ENCODE measurements around the gene ATL2.
"Not testable (repeated sequence)": the region's sequence is repeated elsewhere in the genome, so short reads cannot be mapped to it uniquely, and the experiment has no call there.

The ATL2 gene

DNA sequence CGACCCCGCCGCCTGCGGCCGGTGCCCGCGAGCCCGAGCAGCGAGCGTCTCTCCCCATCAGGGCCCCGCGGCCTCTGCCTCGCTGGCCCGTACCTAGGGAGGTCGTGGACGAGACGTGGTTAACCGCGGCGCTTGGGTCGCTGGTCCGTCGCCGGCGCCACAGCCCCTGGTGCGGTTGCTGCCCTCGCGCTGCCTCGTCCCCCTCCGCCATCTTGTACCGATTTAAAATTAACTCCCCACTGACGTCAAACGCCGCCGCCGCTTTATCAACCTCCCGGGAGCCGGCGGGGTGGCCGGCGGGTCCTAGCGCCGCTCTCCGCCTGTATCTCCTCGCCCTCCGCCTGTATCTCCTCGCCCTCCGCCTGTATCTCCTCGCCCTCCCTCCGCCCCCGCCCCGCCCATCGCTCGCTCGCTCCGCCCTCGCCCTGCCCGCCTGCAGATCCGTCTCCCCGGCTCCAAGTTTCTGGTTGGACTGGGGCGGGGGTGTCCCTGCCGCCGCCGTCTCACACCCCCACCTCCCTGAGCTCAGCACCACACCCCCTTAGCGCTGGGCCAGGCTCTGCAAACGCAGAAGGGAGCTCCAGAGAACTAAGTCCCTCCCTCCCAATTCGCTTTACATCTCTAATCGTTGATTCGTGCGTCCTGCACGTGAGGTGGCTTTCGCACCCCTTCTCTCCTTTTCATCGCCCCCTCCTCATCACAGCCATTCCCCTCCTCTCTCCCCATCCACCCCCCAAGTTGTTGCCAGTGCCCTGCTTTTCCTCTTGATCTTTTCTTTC is at the start of gene ATL2:
Gene ATL2 (minus strand): TSS at position 224 of the 779 bp plus-strand sequence. CDS start 13 bp downstream, at position 211.
- DNase-seq: peak; percentile 83

DNA sequence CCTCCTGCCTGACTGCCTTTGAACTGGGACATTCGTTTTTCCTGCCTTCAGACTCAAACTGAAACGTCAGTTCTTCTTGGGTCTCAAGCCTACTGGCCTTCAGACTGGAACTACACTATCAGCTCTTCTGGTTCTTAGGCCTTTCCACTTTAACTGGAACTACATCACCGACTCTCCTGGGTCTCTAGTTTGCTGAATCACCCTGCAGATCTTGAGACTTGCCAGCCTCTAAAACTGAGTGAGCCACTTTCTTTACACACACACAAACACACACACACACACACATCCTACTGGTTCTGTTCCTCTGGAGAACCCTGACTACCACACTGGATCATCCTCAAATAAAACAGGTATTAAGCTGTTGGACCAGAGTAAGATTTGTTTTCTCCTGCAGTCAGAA is 46.7 kb upstream of the ATL2 start:
- no peak for DNase-seq

DNA sequence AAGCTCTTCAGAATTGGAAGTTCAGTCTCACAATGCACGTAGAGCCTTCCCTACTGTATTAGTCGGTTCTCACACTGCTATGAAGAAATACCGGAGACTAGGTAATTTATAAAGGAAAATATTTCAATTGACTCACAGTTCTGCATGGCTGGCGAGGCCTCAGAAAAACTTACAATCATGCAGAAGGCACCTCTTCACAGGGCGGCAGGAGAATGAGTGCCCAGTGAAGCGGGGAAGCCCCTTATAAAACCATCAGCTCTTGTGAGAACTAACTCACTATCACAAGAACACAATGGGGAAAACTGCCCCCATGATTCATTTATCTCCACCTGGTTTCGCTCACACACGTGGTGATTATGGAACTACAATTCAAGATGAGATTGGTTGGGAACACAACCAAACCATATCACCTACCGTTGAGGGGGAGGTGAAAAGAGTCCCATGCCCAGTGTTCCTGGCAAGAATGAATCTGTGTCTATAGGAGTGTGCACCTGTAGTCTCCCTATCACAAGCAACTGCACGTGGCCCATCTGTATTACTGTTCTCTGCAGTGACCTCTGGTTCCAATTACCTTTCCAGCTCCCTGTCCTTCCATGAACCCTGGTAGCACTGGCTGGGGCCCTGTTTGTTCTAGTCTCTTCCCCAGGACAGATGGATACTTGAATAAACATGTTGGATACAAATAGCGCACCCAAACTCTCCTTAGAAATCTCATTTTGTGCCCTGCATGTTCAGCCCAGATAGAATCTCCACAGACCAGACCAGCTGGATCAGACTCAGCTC is 44.4 kb upstream of the ATL2 start:
- no peak for DNase-seq

DNA sequence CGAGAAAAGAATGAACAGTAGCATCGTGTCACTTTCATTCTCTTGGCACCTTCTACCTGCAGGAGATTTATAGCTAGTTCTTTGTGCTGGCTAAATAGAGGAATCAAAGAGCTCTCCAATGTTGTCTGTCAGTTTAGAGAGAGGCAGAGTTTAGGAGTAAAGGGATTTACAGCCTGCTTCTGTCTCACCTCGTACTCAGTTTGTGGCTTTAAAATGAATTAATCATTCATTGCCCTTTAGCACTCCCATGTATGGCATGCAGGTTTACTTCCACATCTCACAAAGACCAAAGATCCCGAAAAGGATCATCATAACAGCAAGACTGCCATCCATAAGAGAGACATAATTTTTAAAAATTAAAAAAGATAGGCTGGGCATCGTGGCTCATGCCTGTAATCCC is 42.4 kb upstream of the ATL2 start:
- no peak for DNase-seq

DNA sequence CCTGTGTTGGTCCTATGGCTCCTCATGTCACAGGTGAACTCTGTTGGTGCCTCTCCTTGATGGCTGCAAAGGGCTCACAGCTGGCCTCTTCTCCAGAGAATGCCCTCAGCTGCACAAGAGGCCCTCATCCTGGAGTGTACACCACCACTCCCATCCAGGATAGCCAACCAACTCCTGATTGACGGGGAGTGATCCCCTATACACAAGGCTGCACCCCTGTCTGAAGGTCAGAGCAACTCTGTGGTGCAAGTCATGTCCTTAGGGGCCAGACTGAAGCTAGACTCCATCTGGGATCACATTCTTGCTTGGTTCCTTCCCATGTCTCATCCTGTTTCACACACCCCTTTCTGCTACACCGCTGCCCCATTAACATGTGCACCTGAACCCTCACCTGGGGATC is 41.7 kb upstream of the ATL2 start:
- DNase-seq: no peak

DNA sequence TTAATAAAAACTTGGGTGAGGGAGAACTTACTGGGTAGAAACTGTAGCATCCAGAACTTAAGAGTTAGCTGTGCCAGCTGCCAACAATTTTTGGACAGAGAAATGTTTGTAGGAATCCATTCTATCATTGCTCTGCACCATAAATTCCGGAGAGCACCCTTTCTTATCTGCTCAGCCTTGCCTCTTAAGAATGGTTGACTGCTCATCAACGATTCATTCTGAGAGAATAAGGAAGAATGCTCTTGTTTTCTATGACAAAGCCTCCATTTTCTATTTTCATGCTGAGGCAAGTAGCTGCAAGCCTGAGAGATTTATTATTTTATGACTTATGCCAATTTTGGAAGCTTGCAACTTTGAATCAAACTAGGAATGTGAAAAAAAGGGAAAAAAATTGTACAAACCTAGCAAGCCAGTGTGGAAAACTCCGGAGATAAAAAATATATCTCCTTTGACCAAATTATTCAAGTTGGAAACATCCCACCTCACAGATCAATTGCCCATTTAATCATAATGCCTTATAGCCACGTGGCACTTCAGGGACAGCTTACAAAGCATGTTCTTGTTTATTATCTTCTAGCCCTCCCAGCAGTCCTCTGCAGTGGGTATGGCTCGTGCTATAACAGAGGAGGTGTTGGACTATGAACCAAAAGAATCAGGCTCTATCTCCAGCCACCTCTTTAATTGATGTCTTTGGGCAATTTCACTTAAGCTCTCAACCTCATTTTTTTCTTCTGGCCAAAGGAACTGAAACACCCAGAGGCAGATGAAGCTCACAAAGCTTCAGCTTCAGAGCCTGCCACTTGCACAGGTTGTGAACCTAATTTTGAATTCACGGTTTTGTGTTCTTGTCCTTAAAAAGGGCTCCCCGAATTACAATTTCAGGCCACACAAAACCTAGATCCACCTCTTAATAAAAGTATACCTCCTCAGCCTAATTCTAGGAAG is 40.9 kb upstream of the ATL2 start:
- no peak for DNase-seq

DNA sequence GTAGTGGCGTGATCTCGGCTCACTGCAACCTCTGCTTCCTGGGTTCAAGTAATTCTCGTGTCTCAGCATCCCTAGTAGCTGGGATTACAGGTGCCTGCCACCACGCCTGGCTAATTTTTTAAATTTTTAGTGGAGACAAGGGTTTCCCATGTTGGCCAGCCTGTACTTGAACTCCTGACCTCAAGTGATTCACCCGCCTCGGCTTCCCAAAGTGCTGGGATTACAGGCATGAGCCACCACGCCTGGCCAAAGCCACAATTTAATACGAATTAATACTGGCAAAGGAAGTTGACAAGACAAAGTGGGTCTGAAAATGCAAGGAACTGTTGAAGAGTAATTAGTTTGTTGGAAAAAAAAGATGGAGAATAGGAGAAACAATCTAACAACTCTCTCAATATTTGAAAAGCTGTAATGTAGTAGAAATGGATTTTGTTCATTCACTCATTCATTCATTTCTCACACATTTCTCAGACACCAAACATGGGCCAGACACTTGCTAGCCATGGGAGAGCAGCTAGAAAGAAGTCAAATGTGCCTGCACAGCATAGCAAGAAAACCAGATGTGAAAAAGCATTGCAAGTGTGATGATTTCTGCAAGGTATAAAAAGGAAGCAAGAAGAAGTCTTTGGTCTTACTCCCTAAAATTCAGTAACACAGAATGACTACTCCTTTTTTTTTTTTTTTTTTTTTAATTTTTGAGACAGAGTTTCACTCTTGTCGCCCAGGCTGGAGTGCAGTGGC is 39.4 kb upstream of the ATL2 start:
- DNase-seq: no peak

DNA sequence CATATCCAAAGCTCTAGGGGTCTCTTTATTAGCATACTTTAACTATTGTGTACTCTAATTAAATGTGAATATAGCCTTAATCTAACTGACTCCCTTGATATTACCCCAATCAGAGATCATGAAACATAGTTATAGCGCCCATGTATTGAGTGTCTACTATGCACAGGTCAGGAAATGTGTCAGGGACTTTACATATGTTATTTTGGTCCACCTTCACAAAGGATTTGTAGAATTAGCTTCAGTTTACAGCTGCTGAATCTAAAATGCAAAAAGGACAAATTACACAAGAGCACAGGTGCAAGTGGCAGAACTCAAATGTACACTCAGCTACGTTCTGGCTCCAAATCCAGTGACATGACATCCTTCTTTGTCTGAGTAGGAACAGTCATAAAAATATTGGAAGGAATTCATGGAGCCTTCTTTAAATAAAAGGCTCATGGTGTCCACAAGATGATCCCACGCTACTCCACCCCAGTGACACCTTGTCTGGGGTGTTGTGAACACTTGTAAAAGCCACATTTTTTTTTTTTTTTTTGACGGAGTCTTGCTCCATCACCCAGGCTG is 38.7 kb upstream of the ATL2 start:
- no peak for DNase-seq

DNA sequence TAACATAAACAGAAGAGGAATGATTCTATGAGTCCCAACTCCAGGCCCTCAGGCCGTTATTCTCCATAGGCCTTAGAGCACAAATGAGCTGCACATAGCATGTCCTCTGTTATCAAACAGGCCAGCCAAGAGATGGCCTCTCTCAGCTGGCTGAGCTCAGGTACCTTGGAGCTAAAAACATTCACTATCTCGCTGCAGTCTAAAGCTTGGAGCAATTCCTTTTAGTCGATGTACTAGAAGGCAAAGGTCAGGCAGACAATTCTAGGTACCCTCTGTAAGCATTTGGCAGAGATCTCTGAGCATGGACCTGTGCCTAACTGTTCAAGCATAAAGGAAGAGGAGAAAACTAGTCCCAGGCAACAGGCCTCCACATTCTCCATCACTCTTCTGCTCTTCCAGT is 38.0 kb upstream of the ATL2 start:
- no peak for DNase-seq

DNA sequence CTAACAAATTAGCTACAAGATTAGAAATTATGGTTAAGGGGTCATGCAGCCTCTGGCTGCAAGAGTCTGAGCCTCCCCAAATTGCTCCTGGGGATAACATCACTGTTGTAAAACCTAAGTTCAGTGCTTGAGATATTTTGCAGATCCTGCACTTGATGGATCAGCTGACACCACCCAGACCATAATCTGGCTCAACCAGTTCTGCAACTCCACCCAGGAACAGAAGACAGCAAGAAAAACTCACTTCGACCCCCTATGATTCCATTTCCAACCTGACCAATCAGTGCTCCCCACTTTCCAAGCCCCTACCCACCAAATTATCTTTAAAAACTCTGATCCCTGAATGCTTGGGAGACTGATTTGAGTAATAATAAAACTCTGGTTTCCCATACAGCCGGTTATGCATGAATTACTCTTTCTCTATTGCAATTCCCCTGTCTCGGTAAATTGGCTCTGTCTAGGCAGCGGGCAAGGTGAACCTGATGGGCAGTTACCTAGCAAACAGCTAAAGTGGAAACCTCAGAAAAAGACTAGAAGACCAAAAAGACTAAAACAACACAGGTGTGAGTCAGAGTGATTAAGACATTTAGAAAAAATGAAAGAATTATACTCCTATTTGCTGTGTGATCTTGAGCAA is 35.3 kb upstream of the ATL2 start:
- DNase-seq: not testable (repeated sequence)

DNA sequence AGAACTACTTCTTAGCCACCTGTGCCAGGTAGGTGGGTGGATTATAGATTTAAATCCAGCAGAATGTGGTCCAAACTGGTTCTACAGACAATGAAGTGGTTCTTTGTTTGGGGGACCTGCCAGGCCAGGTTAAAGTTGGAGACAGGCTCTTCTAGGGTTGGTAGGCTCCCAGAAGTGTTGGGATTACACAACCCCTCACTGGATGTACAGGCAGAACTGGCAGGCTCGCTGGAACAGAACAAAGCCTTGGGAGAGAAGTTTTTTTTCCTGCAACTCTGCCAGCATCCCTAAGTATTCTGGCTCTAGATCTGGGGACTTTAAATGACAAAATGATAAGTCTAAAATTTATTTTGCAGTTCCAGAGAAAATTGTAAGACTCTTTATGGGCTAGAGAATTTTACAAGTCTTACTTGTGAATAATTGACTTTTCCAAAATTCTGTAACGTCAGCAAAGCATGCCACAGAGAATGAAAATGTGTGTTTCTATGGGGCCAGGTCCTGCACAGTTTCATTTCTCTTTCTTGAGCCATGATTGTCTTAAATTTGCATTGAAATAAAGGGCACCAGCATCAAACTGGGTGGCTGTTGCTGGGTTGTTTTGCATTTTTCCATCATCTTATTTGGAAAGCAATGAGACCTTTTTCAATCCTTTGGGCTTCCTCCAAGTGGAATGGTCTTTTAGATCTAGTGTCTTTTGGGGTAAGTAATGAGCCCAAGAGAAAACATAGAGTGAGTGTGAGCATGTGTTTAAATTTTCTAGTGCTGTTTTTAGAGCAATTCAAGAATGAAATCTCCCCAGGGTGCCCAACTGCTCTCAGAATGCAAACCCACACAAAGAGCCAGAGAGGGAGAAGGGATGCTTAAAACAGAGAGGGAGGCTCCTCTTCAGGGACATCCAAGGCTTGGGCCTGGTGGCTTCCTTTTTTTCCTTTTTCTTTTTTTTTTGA is 32.4 kb upstream of the ATL2 start:
- DNase-seq: no peak

DNA sequence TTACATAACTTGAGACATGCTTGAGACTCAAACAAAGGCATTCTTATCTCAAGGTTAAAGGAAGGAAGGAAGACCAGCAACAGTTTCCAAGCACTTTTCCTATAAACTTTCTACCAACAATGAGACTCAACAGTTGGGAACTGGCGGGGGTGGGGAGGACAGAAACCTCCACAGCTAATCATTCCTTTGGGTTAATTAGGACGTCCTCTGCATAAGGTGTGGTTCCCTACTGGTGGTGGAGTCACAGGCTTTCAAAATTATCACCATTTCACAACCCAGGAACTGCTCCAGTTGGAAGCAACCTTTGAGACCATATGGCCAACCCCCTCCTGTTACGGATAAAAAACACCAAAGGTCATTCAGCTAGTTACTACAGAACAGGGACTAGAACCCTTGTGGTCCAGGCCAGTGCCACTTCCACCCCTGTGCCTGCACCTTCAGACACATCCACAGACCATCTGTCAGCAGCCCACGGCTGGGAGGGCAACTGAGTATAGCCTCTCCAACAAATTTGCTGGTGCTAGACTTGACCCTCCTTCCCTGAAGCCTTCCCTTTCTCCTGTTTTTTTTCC is 30.1 kb upstream of the ATL2 start:
- DNase-seq: no peak

DNA sequence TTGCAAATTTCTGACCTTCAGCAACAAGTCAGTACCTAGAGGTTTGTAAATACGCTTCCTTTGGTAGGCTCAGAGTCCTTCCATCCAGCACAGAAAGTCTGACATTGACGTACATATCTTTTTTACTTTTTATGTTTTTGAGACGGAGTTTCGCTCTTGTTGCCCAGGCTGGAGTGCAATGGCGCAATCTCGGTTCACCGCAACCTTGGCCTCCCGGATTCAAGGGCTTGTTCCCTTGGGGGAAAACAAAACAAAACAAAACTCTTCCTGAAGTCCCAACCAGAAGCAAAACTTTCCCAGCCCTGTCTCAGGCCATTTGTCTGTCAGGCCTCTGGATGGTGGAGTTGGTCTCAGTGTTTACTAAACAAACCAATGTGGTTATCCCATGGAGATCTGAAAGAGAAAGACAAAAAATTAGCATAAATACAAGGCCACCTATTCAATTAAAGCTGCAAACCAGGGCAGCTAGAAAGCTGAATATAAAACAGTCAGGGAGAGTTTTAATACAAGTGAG is 29.6 kb upstream of the ATL2 start:
- DNase-seq: no peak

DNA sequence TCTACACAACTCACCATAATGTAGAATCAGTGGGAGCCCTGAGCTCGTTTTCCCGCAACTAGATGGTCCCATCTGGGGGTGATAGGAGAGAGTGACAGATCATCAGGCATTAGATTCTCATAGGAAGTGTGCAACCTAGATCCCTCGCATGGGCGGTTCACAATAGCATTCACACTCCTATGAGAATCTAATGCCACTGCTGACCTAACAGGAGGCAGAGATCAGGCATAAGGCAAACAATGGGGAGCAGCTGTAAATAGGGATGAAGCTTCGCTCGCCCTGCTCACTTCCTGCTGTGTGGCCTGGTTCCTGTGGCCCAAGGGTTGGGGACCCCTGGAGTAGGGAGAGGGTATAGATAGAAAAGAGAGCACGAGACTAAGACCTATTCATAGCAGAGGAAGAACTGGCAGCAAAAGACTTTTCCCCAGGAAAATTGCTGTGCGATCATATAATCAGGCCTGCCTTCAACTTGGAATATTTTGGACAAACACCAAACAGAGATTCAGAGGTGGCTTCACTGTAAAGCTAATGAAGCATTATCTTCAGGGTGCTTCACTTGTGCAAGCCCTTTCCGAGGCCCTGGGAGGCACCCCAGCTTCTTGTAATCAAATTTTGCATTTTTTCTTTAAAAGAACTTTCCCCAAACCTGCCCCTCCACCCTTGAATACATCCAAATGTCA is 29.0 kb upstream of the ATL2 start:
- no peak for DNase-seq

DNA sequence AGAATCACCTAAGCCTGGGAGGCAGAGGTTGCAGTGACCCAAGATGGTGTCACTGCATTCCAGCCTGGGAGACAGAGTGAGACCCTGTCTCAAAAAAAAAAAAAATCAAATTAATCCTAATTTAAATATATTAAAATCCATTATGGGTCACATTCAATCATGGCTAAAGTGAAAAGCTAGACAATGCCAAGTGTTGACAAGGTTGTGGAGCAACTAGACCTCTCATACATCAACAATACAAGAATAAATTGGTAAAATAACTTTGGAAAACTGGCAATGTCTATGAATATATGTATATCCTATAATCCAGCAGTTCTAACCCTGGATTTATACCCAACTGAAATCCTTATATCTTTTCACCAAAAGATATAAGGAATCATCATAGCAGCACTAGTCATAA is 23.4 kb upstream of the ATL2 start:
- no peak for DNase-seq

DNA sequence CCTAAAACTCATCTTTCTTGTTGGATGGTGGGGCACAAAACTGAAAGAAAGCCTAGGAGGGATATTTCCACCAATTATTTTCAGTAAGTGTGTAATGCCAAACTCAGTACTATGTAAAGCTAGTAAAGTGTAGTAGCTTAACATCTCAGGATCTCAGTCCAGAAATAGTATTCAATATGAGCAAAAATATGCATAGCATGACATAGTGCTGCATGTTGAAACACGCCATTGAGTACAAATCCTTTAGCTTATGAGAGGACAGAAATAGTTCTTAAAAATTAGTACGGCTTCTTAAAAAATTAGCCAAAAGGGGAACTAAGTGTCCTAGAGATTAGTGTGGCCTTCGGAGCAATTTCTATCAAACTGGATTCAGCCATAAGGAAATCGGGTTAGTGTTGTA is 21.7 kb upstream of the ATL2 start:
- no peak for DNase-seq

DNA sequence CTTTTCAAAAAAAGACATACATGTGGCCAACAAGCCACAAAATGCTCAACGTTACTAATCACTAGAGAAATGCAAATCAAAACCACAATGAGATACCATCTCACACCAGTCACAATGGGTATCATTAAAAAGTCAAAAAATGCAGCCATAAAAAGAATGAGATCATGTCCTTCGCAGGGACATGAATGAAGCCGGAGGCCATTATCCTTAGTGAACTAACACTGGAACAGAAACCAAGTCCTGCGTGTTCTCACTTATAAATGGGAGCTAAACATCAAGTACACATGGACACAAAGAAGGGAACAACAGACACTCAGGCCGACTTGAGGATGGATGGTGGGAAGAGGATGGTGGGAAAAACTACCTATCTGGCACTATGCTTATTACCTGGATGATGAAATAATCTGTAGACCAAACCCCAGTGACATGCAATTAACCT is 17.8 kb upstream of the ATL2 start:
- no peak for DNase-seq

DNA sequence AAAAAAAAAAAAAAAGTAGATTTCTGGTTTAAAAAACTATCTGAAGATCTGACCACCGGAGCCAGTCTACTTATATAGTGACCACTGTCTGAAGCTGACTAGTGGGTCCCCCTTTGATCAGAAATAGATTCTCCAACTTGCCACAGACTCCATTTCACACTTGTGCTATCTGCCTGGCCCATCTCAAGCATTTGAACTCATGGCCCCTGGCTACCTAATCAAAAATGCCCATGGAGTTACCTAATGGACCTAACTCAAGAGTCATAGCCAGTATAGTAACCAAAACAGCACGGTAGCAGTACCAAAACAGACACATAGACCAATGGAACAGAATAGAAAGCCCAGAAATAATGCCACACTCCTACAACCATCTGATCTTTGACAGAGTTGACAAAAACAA is 17.0 kb upstream of the ATL2 start:
- DNase-seq: no peak

DNA sequence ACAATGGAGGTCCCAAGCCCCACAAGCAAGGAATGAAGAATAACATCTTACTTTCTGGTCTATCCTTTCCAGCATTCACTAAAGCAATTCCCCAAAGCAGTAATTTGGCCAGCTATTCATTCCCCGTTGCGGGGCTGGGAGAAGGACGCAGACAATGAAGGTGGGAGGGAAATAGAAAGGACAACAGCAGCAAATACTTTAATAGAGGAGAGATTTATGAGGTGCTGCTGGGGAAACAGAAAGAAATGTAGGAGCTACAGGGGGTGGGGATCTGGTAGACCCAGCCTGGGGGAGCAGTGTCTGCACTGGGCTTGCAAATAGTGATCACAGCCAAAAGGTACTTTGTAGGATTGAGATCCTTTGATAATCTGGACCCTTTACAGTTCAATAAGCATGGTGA is 13.9 kb upstream of the ATL2 start:
- no peak for DNase-seq

Measured in GF-D8 (cell line).